Adrenal gland (tissue), 5 donors: ENCODE results near the gene WWOX.

Experiments
- POLR2A ChIP-seq, 2 donors: fragments of 450-650 bp; IDR thresholded peaks; one replicate each; pipeline ENCODE4 v1.6.1; 2017; ENCODE audit warnings: antibody characterized with exemption in 2 of 2, mild to moderate bottlenecking in 2 of 2, moderate library complexity in 1 of 2
- TF ChIP-seq, protein P1 (sequence below), 6 experiments: fragments of 450-650 bp in 4 of 6; fragments of 200-600 bp in 2 of 6; sonication (generic) in 1 of 6; IDR thresholded peaks; 1 replicate in 5 of 6; 2 replicates in 1 of 6; pipeline versions ENCODE4 v1.5.1 to v1.8.0; 2016 to 2021; ENCODE audit warnings: antibody characterized with exemption in 6 of 6, mild to moderate bottlenecking in 2 of 6, moderate library complexity in 1 of 6
- donor health status: DM: no; HTN: no; CAD: no.

DNA sequence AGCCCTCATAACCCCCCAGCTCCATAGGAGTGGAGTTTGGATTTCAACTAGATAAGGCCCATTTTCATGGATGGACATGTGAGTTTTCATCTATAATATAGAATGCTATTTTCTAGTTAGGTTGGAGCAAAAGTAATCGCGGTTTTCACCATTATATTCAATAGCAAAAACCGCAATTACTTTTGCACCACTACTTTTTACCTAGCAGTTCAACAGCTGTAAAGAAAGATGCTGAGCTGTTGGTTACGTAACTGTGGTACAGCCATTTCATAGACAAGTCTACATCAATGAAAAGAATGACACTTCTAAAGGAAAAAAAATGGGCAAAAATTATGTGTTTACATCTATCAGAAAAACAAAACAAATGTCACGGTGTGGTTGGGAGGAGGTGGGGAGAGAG is 993.4 kb downstream of the WWOX start:
- TF ChIP-seq, protein P1, sequence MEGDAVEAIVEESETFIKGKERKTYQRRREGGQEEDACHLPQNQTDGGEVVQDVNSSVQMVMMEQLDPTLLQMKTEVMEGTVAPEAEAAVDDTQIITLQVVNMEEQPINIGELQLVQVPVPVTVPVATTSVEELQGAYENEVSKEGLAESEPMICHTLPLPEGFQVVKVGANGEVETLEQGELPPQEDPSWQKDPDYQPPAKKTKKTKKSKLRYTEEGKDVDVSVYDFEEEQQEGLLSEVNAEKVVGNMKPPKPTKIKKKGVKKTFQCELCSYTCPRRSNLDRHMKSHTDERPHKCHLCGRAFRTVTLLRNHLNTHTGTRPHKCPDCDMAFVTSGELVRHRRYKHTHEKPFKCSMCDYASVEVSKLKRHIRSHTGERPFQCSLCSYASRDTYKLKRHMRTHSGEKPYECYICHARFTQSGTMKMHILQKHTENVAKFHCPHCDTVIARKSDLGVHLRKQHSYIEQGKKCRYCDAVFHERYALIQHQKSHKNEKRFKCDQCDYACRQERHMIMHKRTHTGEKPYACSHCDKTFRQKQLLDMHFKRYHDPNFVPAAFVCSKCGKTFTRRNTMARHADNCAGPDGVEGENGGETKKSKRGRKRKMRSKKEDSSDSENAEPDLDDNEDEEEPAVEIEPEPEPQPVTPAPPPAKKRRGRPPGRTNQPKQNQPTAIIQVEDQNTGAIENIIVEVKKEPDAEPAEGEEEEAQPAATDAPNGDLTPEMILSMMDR (IDR thresholded peaks at IDR 0.05) = no peak
- no peak for TF ChIP-seq POLR2A (IDR thresholded peaks at IDR 0.05)
